ENCODE data around the gene C14orf93. TPM values are rescaled to one million over a fixed set of nuclear protein-coding genes. Genes with fewer than 3 reads are reported as not detected.

C14orf93 gene
- polyA plus RNA-seq, 3 donors = 2.5 to 17.6 (median 3.7) TPM

GRCh38 chr14:23033801-23034497 is 24.0 kb upstream of the C14orf93 start:
- Mint-ChIP-seq H3K36me3 (peaks cover 23 to 39% of the 10 kb centered on the region in 2 donors), H3K4me1 (peaks cover 17% of the 10 kb centered on the region), H3K9me3 (no peaks in the 10 kb centered on the region), H3K27ac (peak overlapping the region; percentile 92 to 99 (median 97)), H3K4me3 (peak overlapping the region; percentile 87 to 92), H3K27me3 (ENCODE audit: low read depth in 3 of 3) (peaks cover 0 to 1% (median 0%) of the 10 kb centered on the region in 3 donors)
- Histone ChIP-seq H3K4me2 (replicated peaks; ENCODE audit: extremely low read depth, low read length, poor library complexity, severe bottlenecking) (peak overlapping the region; percentile 98), H3K36me3 (replicated peaks in 1 of 2; ENCODE audit: control insufficient read depth in 1 of 2, insufficient read depth in 2 of 2, low read length in 2 of 2) (peaks cover 24 to 30% of the 10 kb centered on the region in 2 donors), H3K4me3 (replicated peaks in 1 of 3; ENCODE audit: low read depth in 2 of 3, low read length in 3 of 3) (peak overlapping the region; percentile 80 to 95 (median 88)), H3K9me3 (replicated peaks in 1 of 2; ENCODE audit: control insufficient read depth in 1 of 2, insufficient read depth in 1 of 2, low read length in 2 of 2) (no peaks in the 10 kb centered on the region), H3K9ac (ENCODE audit: insufficient read depth, low read length, poor library complexity, severe bottlenecking) (peak overlapping the region; percentile 89), H3K4me1 (ENCODE audit: control insufficient read depth in 1 of 2, insufficient read depth in 2 of 2, low read length in 2 of 2) (peaks cover 16% of the 10 kb centered on the region in 2 donors), H3K27me3 (ENCODE audit: control insufficient read depth in 2 of 2, insufficient read depth in 2 of 2, low read length in 2 of 2) (no peaks in the 10 kb centered on the region), H3K79me2 (ENCODE audit: insufficient read depth, low read length) (peaks cover 22% of the 10 kb centered on the region), H3K27ac (ENCODE audit: low read depth in 1 of 2, low read length in 2 of 2) (peak overlapping the region; percentile 69 to 96), H2AFZ (ENCODE audit: insufficient read depth, low read depth, low read length, poor library complexity, severe bottlenecking) (peak overlapping the region; percentile 99), H4K20me1 (ENCODE audit: insufficient read depth, low read length) (no peaks in the 10 kb centered on the region)
- 11% methylated on average over 10 of the region's 17 CpGs for WGBS (ENCODE audit: insufficient coverage)
- TF ChIP-seq, protein P1, sequence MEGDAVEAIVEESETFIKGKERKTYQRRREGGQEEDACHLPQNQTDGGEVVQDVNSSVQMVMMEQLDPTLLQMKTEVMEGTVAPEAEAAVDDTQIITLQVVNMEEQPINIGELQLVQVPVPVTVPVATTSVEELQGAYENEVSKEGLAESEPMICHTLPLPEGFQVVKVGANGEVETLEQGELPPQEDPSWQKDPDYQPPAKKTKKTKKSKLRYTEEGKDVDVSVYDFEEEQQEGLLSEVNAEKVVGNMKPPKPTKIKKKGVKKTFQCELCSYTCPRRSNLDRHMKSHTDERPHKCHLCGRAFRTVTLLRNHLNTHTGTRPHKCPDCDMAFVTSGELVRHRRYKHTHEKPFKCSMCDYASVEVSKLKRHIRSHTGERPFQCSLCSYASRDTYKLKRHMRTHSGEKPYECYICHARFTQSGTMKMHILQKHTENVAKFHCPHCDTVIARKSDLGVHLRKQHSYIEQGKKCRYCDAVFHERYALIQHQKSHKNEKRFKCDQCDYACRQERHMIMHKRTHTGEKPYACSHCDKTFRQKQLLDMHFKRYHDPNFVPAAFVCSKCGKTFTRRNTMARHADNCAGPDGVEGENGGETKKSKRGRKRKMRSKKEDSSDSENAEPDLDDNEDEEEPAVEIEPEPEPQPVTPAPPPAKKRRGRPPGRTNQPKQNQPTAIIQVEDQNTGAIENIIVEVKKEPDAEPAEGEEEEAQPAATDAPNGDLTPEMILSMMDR (IDR thresholded peaks at IDR 0.05) = no peak
- intact Hi-C loops (cut with micrococcal nuclease) = no loop called here
- no peak for DNase-seq

GRCh38 chr14:23033251-23033727 is 23.3 kb upstream of the C14orf93 start:
- Histone ChIP-seq H3K36me3 (replicated peaks in 1 of 2; ENCODE audit: control insufficient read depth in 1 of 2, insufficient read depth in 2 of 2, low read length in 2 of 2) (peaks cover 29 to 36% of the 10 kb centered on the region in 2 donors), H4K20me1 (ENCODE audit: insufficient read depth, low read length) (no peaks in the 10 kb centered on the region), H3K27me3 (ENCODE audit: control insufficient read depth in 2 of 2, insufficient read depth in 2 of 2, low read length in 2 of 2) (no peaks in the 10 kb centered on the region), H3K4me1 (ENCODE audit: control insufficient read depth in 1 of 2, insufficient read depth in 2 of 2, low read length in 2 of 2) (peaks cover 16 to 19% of the 10 kb centered on the region in 2 donors), H3K27ac (ENCODE audit: low read depth in 1 of 2, low read length in 2 of 2) (no peak overlapping the region), H3K4me2 (replicated peaks; ENCODE audit: extremely low read depth, low read length, poor library complexity, severe bottlenecking) (no peak overlapping the region), H3K9ac (ENCODE audit: insufficient read depth, low read length, poor library complexity, severe bottlenecking) (no peak overlapping the region), H3K4me3 (replicated peaks in 1 of 3; ENCODE audit: low read depth in 2 of 3, low read length in 3 of 3) (no peak overlapping the region), H3K9me3 (replicated peaks in 1 of 2; ENCODE audit: control insufficient read depth in 1 of 2, insufficient read depth in 1 of 2, low read length in 2 of 2) (no peaks in the 10 kb centered on the region), H2AFZ (ENCODE audit: insufficient read depth, low read depth, low read length, poor library complexity, severe bottlenecking) (no peak overlapping the region), H3K79me2 (ENCODE audit: insufficient read depth, low read length) (peaks cover 22% of the 10 kb centered on the region)
- Mint-ChIP-seq H3K27me3 (ENCODE audit: low read depth in 3 of 3) (peaks cover 0 to 1% (median 0%) of the 10 kb centered on the region in 3 donors), H3K4me3 (no peak overlapping the region), H3K9me3 (no peaks in the 10 kb centered on the region), H3K4me1 (peaks cover 21% of the 10 kb centered on the region), H3K36me3 (peaks cover 26 to 43% of the 10 kb centered on the region in 2 donors), H3K27ac (no peak overlapping the region)
- 99% methylated on average over 10 of the region's 10 CpGs for WGBS (ENCODE audit: insufficient coverage)
- DNase-seq = no peak
- TF ChIP-seq, protein P1 (IDR thresholded peaks at IDR 0.05) = no peak
- intact Hi-C loops (cut with micrococcal nuclease) = no loop called here
